Vagina (tissue), 2 donors: ENCODE data around the gene CCDC74A. TPM values are rescaled to one million over a fixed set of nuclear protein-coding genes. Genes with fewer than 3 reads are reported as not detected.
"Not testable (repeated sequence)": the region's sequence is repeated elsewhere in the genome, so short reads cannot be mapped to it uniquely, and the experiment has no call there.

Experiments used
- DNase-seq, 2 donors: peaks; one replicate each; pipeline ENCODE4 v3.0.0-alpha.2; 2017; ENCODE audit errors: extremely low spot score in 2 of 2
- H3K27ac ChIP-seq: fragments of 200-600 bp; sonication (generic); one replicate; pipeline ENCODE4 v1.5.1; 2019
- H3K27me3 ChIP-seq: fragments of 200-600 bp; sonication (generic); one replicate; pipeline ENCODE4 v1.5.1; 2019
- H3K36me3 ChIP-seq, 2 donors: fragments of 200-600 bp; sonication (generic); one replicate each; pipeline ENCODE4 v1.5.1; 2017 to 2019
- H3K4me1 ChIP-seq: fragments of 200-600 bp; sonication (generic); one replicate; pipeline ENCODE4 v1.5.1; 2019
- H3K4me3 ChIP-seq, 2 donors: fragments of 200-600 bp; sonication (generic); 1 replicate in 1 of 2; 2 replicates in 1 of 2; pipeline ENCODE4 v1.5.1; 2016 to 2019
- H3K9me3 ChIP-seq: fragments of 200-600 bp; sonication (generic); one replicate; pipeline ENCODE4 v1.5.1; 2019
- POLR2A ChIP-seq, 2 donors: fragments of 450-650 bp; IDR thresholded peaks; one replicate each; pipeline ENCODE4 v1.6.1; 2017; ENCODE audit warnings: antibody characterized with exemption in 2 of 2, mild to moderate bottlenecking in 2 of 2, moderate library complexity in 2 of 2
- POLR2AphosphoS5 ChIP-seq, 2 donors: sonication (generic); formaldehyde crosslinking; IDR thresholded peaks; one replicate each; pipeline ENCODE4 v1.9.0; 2017; ENCODE audit warnings: antibody characterized with exemption in 2 of 2, mild to moderate bottlenecking in 2 of 2, low read depth in 1 of 2; ENCODE audit not compliant: insufficient read depth in 1 of 2
- intact Hi-C: fragments of 100-400 bp; cut with DNase I; formaldehyde crosslinking; loops from one replicate; pipeline ENCODE4 v1.15.1; 2023
- total RNA-seq: library from RNA; depleted of rRNA; stranded (reverse); fragments of >200 nt; gene quantifications from one replicate; pipeline ENCODE4 v1.2.3, GENCODE V29; 2016
- TF ChIP-seq, protein P1 (sequence below), 3 experiments: fragments of 450-650 bp in 2 of 3; fragments of 200-600 bp in 1 of 3; sonication (generic) in 1 of 3; IDR thresholded peaks; one replicate each; pipeline ENCODE4 v1.5.1; 2017 to 2019; ENCODE audit warnings: antibody characterized with exemption in 3 of 3, mild to moderate bottlenecking in 2 of 3, moderate library complexity in 2 of 3

The CCDC74A gene
- total RNA-seq, 1 donor from 2014 or later: 10.8 TPM

DNA sequence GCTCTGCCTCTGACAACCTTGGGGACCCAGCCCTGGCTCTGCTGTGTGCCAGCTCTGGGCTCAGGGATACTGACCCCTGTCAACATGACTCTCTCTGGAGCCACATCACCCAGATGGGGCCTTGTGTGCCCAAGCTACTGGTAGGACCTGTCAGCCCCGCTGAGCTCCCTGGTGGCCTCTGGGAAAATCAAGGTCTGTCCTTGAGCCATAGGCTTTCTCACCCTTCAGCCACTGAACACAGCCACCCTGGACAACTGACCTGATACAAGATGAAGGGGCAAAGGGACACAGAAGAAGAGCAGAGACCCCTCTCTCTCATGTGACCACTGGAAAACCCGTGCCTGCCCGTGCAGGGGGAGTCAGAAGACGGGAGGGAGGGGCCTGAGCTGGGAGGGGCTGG lies 7.8 kb downstream of the CCDC74A start:
- TF ChIP-seq, protein P1, sequence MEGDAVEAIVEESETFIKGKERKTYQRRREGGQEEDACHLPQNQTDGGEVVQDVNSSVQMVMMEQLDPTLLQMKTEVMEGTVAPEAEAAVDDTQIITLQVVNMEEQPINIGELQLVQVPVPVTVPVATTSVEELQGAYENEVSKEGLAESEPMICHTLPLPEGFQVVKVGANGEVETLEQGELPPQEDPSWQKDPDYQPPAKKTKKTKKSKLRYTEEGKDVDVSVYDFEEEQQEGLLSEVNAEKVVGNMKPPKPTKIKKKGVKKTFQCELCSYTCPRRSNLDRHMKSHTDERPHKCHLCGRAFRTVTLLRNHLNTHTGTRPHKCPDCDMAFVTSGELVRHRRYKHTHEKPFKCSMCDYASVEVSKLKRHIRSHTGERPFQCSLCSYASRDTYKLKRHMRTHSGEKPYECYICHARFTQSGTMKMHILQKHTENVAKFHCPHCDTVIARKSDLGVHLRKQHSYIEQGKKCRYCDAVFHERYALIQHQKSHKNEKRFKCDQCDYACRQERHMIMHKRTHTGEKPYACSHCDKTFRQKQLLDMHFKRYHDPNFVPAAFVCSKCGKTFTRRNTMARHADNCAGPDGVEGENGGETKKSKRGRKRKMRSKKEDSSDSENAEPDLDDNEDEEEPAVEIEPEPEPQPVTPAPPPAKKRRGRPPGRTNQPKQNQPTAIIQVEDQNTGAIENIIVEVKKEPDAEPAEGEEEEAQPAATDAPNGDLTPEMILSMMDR (IDR thresholded peaks at IDR 0.05): no peak
- TF ChIP-seq POLR2AphosphoS5 (IDR thresholded peaks at IDR 0.05; ENCODE audit: insufficient read depth in 1 of 2, low read depth in 1 of 2) (no peak), POLR2A (IDR thresholded peaks at IDR 0.05) (no peak)
- Histone ChIP-seq H3K27ac (no peak overlapping the region), H3K4me1 (no peaks in the 10 kb centered on the region), H3K9me3 (no peaks in the 10 kb centered on the region), H3K27me3 (no peaks in the 10 kb centered on the region), H3K36me3 (no peaks in the 10 kb centered on the region), H3K4me3 (no peak overlapping the region)
- DNase-seq: peak in 1 of 2 donors; percentile 61
- intact Hi-C loops: no loop called here

DNA sequence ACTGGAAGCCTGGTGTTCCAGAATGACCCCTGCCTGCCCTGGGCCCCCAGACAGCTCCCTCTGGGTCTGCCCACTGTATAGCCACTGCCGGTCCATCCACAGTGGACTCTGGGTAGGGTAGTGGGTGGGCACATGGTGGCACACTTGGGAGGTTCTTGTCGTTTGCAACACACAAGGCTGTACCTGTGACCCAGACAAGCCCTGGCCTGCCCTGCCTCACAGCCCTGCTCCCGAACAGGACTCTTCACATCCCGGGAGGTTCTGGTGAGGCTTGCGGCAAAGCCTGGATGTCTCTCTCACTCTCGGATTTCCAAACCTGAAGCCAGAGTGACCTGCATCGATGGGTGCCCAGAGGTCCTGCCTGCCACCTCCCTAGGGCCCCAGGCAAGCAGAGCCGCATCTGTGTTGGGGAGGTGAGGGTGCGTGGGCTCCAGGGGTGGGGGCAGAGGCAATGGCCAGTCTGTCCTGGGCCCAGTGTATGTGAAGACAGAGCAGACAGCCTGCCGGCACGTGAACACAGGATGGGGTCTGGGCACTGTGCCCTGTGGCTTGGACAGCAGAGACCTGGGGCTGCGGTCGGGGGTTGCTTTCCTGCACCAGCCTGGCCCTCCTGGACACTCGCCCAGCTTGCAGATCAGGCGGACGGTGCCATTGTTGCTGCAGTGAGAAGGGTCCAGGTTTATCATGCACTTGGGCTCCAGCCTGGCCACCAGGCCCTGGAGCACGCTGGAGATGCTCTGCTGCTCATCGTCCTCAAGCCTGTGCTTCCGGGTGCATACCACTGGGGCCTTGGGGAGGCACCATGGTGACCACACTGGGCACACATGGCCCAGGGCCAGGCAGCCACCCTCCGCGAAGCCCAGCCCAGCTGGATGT lies 8.5 kb downstream of the CCDC74A start:
- H3K4me3 ChIP-seq, H3K4me1 ChIP-seq, H3K27me3 ChIP-seq, H3K36me3 ChIP-seq, H3K27ac ChIP-seq, intact Hi-C loops, H3K9me3 ChIP-seq: not testable (repeated sequence)
- peak in 1 of 2 donors; percentile 81 for DNase-seq

DNA sequence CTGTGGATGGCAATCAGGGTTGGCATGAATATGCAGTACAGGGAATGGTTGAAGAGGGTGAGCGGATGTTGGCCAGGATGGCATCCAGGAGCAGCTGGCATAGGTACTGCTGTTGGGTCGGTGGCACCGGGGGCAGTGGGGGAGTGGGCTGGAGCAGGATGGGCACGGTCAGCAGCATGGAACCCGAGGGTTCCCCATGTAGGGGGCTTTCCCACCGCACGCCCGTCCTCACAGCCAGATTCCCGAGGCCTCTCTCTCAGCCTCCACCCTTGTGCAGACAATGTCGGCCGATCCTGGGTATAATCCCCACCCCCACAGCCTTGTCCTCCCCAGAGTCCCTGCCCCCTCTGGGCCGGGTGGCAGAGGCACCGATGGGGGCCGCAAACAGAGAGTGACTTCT lies 9.2 kb downstream of the CCDC74A start:
- H3K4me1 ChIP-seq, H3K36me3 ChIP-seq, DNase-seq, H3K4me3 ChIP-seq, H3K9me3 ChIP-seq, intact Hi-C loops, H3K27ac ChIP-seq, H3K27me3 ChIP-seq: not testable (repeated sequence)

DNA sequence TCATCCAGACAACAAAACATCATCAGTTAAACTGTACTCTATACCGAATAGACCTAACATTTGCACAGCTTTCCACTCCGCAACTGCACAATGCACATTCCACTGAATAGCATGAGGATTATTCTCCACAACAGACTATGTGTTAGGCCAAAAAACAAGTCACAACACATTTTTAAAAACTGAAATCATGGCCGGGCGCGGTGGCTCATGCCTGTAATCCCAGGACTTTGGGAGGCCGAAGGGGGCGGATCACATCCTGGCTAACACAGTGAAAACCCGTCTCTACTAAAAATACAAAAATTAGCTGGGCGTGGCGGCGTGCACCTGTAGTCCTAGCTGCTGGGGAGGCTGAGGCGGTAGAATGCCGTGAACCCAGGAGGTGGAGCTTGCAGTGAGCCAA lies 11.2 kb downstream of the CCDC74A start:
- H3K36me3 ChIP-seq, DNase-seq, H3K27me3 ChIP-seq, H3K4me1 ChIP-seq, intact Hi-C loops, H3K27ac ChIP-seq, H3K4me3 ChIP-seq, H3K9me3 ChIP-seq: not testable (repeated sequence)

DNA sequence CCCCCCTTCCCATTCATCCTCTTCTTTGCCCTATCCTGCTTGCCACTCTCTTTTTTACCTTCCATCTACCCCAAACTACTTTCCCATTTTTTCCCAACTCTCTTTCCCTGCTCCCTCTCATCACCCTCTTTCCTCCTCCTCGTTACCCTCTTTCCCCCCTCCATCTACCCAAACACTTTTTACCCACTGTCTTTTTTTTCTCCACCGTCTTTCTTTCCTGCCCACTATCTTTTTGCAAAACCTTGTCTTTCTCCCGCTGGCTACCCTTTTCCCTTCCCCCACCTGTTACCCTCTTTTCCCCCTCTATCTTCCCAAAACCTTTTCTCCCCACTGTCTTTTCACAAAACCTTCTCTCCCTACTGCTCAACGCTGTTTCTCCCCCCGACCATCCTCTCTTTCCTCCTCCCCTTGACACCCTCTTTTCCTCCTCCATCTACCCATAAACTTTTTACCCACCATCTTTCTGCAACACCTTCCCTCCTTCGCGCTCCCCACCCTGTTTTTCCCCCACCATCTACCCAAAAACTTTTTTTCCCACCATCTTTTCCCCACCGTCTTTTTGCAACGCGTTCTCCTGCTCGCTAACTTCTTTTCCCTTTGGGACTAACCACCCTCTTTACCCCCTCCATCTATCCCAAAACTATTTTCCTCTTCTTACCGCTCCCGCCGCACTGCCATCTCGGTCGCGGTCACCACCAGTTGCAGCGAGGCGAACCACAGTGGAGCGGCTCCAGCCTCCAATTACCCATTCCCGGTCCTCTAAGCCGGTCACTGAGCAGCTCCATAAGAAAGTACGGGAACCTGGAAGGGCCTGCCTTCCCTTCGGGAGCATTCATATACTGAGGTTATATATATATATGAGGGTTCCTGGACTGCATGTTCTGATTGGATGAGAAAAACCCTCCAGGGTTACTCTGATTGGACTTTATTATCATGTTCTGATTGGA lies 15.0 kb downstream of the CCDC74A start:
- no peaks in the 10 kb centered on the region for H3K36me3 ChIP-seq
- intact Hi-C loops: no loop called here
- TF ChIP-seq POLR2AphosphoS5 (IDR thresholded peaks at IDR 0.05; ENCODE audit: insufficient read depth in 1 of 2, low read depth in 1 of 2) (no peak), POLR2A (IDR thresholded peaks at IDR 0.05) (no peak)
- TF ChIP-seq, protein P1 (IDR thresholded peaks at IDR 0.05): no peak
- no peak overlapping the region for H3K27ac ChIP-seq
- no peaks in the 10 kb centered on the region for H3K9me3 ChIP-seq
- no peak overlapping the region for H3K4me3 ChIP-seq
- H3K27me3 ChIP-seq: no peaks in the 10 kb centered on the region
- no peak for DNase-seq
- no peaks in the 10 kb centered on the region for H3K4me1 ChIP-seq

DNA sequence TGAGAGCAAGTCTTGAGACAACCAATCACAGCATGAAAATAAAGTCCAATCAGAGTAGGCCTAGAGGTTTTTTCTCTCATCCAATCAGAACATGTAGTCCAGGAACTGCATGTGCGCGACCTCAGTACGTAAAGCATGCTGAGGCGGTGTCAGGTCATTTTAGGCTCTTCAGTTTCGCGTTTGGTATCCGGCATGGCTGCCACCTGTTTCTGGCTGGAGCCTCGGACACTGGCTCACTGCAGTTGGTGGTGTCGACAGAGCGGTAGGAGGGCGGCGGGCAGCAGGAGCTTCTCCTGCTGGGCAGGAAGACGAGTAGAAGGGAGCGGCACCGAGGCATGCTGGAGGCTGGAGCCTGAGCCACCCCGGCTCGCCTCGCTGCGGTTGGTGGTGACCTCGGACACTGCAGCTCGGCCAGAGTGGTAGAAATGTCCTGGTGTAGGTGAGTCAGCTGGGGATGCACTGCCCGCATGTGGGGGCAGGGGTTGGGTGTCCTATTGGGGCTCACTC lies 15.8 kb downstream of the CCDC74A start:
- no peaks in the 10 kb centered on the region for H3K36me3 ChIP-seq
- H3K27me3 ChIP-seq: no peaks in the 10 kb centered on the region
- DNase-seq: no peak
- H3K27ac ChIP-seq: no peak overlapping the region
- intact Hi-C loops: no loop called here
- TF ChIP-seq POLR2AphosphoS5 (IDR thresholded peaks at IDR 0.05; ENCODE audit: insufficient read depth in 1 of 2, low read depth in 1 of 2) (no peak), POLR2A (IDR thresholded peaks at IDR 0.05) (no peak)
- TF ChIP-seq, protein P1 (IDR thresholded peaks at IDR 0.05): no peak
- H3K4me1 ChIP-seq: no peaks in the 10 kb centered on the region
- no peaks in the 10 kb centered on the region for H3K9me3 ChIP-seq
- H3K4me3 ChIP-seq: no peak overlapping the region

DNA sequence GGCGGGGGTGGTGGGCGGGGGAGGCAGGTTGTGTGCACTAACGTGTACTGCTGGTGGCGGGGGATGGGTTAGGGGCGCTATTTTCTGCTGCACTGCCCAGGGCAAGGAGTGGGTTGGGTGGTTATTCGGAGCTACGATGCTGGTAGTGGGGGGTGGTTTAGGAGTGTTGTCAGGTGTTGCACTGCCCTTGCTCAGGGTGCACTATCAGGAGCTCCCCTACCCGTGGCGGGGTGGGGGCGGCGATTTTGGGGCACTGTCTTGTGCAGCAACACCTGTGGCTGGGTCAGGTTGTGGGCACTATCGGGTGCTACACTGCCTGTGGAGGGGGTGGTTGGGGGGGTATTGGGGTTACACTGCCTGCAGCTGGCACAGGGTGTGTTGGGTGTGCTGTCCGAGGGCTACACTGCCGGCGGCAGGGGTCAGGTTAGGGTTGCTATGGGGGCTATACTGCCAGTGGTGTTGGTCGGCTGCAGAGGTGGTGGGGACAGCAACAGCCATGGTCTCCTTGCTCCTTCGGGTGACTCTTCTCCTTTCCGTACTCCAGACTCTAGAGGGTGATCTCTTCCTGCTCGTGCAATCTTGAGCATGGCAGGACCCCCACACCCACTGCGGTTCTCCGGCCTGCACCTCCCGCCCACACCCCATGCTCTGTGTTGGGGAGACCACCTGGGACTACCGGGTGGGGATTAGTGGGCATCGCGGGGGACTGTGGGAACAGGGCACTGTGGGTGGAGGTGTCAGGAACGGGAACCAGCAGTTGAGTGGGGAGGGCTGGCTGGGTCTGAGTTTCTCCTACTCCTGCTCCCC lies 16.5 kb downstream of the CCDC74A start:
- DNase-seq, H3K4me1 ChIP-seq, H3K9me3 ChIP-seq, H3K27ac ChIP-seq, intact Hi-C loops, H3K4me3 ChIP-seq, H3K36me3 ChIP-seq, H3K27me3 ChIP-seq: not testable (repeated sequence)

DNA sequence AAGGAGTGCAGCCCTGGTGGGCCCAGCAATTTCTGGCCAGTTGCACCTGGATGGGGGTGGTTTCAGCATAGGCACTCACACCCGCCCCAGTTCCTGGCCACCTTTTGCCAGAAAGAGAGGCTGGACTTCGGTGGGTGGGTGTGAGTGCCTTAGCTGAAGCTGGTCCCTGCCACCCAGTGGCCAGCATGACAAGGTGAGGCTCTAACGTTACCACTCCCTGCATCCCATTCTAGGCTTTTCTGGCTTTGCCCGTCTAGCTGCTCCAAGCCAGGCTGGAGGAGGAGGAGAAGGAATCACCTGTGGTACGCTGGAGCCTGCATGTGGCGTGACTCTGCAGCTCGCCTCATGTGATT lies 17.1 kb downstream of the CCDC74A start:
- H3K27me3 ChIP-seq, H3K4me1 ChIP-seq, H3K36me3 ChIP-seq, DNase-seq, H3K9me3 ChIP-seq, H3K27ac ChIP-seq, H3K4me3 ChIP-seq, intact Hi-C loops: not testable (repeated sequence)
